Psoas muscle (tissue), 8 donors: ENCODE results near the gene TNFAIP2. TPM values are rescaled to one million over a fixed set of nuclear protein-coding genes. Genes with fewer than 3 reads are reported as not detected.
A peak's percentile ranks its signal among the peaks of the same experiment; 100 is the strongest.

Source experiments
- ATAC-seq, 4 donors: fragments of 200-7000 bp; cut with Tn5 transposase; one replicate each; pipeline ENCODE4 v1.9.1; 2020; ENCODE audit warnings: moderate library complexity in 3 of 4, mild to moderate bottlenecking in 2 of 4
- DNase-seq, 2 donors: peaks; one replicate each; pipeline ENCODE4 v3.0.0-alpha.2; 2020
- H3K27ac ChIP-seq: fragments of 200-600 bp; one replicate; pipeline ENCODE4 v1.8.0; 2022
- H3K27me3 ChIP-seq, 3 donors: fragments of 200-600 bp in 1 of 3; one replicate each; pipeline versions ENCODE4 v1.6.1 to v1.8.0; 2013 to 2022; ENCODE audit warnings: low read length in 2 of 3, mild to moderate bottlenecking in 2 of 3, moderate library complexity in 1 of 3; ENCODE audit not compliant: insufficient read depth in 3 of 3
- H3K36me3 ChIP-seq, 2 donors: fragments of 200-600 bp in 1 of 2; one replicate each; pipeline versions ENCODE4 v1.6.1 to v1.8.0; 2013 to 2022; ENCODE audit warnings: low read depth in 1 of 2, mild to moderate bottlenecking in 1 of 2, moderate library complexity in 1 of 2; ENCODE audit not compliant: insufficient read depth in 1 of 2
- H3K4me1 ChIP-seq: fragments of 200-600 bp; one replicate; pipeline ENCODE4 v1.8.0; 2022
- H3K4me3 ChIP-seq: fragments of 200-600 bp; one replicate; pipeline ENCODE4 v1.8.0; 2022; ENCODE audit warnings: mild to moderate bottlenecking
- H3K9me3 ChIP-seq: fragments of 200-600 bp; one replicate; pipeline ENCODE4 v1.8.0; 2022
- WGBS, 3 donors: extraction: QIAGEN DNeasy Blood & Tissue Kit; methylation state at CpG; one replicate each; pipeline versions ENCODE4 v1.1.6 to v1.1.7; 2013; 5-methylcytosine and 5-hydroxymethylcytosine counted together
- intact Hi-C, 2 donors: fragments of 100-400 bp; cut with DNase I; formaldehyde crosslinking; loops; one replicate each; pipeline versions ENCODE4 v1.11.0 to v1.14.2; 2022
- long read RNA-seq, 2 donors: library from polyadenylated mRNA; unstranded; transcript quantifications; one replicate each; pipeline ENCODE4 v2.0.0, GENCODE V29; 2021
- polyA plus RNA-seq, 3 donors: library from polyadenylated mRNA; stranded (reverse); fragments of 200-250 nt; gene quantifications; one replicate each; pipeline ENCODE4 v1.2.3, GENCODE V29; 2013
- total RNA-seq, 4 donors: library from RNA; stranded (reverse); fragmentation: NEBNext Ultra II Directional in 2 of 4; extraction: Animal tissue kit (Norgen Biotek cat#: 25700) in 2 of 4; gene quantifications; one replicate each; pipeline versions ENCODE4 v1.2.1 to v1.2.4, GENCODE V29; 2021 to 2023
- TF ChIP-seq, protein P1 (sequence below): fragments of 200-600 bp; IDR thresholded peaks from one replicate; pipeline ENCODE4 v1.8.0; 2022; ENCODE audit warnings: antibody characterized with exemption
- donor health status: healthy with polysubstance abuse.
- donor health status: DM: no; HTN: no; CAD: no; lungs with moderate emphysema.
- donor health status: Bipolar disorder and iron deficiency.
- donor health status: healthy.
- donor health status: DM: yes; HTN: yes; CAD: no.
- donor health status: DM: no; HTN: no; CAD: no.
- donor health status: DM: no; HTN: no; CAD: no.
- donor health status: DM: yes; HTN: yes; CAD: no.

Gene TNFAIP2
- 100 to 1,000 TPM in 1 of 4 donors, 10 to 100 TPM in 3; 25.7 to 146 (median 39.1) TPM for total RNA-seq
- 10 to 100 TPM; 32.2 to 97.4 (median 52.3) TPM for polyA plus RNA-seq
- long read RNA-seq, donor 1, full-length matches to known transcripts: 4 of 27 reads
- long read RNA-seq, donor 1, partial matches to known transcripts: 7 of 27 reads
- long read RNA-seq, donor 1, other reads (novel, unspliced or antisense): 16 of 27 reads
- long read RNA-seq, donor 2, full-length matches to known transcripts: 3 of 16 reads
- long read RNA-seq, donor 2, partial matches to known transcripts: 9 of 16 reads
- long read RNA-seq, donor 2, other reads (novel, unspliced or antisense): 4 of 16 reads

GRCh38 chr14:103122947-103123633, at the start of gene TNFAIP2:
TSS of gene TNFAIP2 (plus strand) at chr14:103123461. CDS start at chr14:103126458, 2,997 bp downstream.
- Histone ChIP-seq H3K27ac (peak within 1 kb of the TSS; percentile 91), H3K4me3 (peak within 1 kb of the TSS; percentile 79), H3K9me3 (no peaks in the 10 kb centered on the region), H3K4me1 (peaks cover 55% of the 10 kb centered on the region), H3K36me3 (peaks cover 0 to 7% of the 10 kb centered on the region in 2 donors), H3K27me3 (no peaks in the 10 kb centered on the region)
- 2 to 4% (median 3%) methylated on average over 38 to 74 of the region's 74 CpGs for WGBS, 3 donors
- TF ChIP-seq, protein P1, sequence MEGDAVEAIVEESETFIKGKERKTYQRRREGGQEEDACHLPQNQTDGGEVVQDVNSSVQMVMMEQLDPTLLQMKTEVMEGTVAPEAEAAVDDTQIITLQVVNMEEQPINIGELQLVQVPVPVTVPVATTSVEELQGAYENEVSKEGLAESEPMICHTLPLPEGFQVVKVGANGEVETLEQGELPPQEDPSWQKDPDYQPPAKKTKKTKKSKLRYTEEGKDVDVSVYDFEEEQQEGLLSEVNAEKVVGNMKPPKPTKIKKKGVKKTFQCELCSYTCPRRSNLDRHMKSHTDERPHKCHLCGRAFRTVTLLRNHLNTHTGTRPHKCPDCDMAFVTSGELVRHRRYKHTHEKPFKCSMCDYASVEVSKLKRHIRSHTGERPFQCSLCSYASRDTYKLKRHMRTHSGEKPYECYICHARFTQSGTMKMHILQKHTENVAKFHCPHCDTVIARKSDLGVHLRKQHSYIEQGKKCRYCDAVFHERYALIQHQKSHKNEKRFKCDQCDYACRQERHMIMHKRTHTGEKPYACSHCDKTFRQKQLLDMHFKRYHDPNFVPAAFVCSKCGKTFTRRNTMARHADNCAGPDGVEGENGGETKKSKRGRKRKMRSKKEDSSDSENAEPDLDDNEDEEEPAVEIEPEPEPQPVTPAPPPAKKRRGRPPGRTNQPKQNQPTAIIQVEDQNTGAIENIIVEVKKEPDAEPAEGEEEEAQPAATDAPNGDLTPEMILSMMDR: no peak
- ATAC-seq: peak; percentile 46 to 72 (median 64)
- DNase-seq: peak; percentile 74 to 84
- intact Hi-C loops: no loop called here

DNA sequence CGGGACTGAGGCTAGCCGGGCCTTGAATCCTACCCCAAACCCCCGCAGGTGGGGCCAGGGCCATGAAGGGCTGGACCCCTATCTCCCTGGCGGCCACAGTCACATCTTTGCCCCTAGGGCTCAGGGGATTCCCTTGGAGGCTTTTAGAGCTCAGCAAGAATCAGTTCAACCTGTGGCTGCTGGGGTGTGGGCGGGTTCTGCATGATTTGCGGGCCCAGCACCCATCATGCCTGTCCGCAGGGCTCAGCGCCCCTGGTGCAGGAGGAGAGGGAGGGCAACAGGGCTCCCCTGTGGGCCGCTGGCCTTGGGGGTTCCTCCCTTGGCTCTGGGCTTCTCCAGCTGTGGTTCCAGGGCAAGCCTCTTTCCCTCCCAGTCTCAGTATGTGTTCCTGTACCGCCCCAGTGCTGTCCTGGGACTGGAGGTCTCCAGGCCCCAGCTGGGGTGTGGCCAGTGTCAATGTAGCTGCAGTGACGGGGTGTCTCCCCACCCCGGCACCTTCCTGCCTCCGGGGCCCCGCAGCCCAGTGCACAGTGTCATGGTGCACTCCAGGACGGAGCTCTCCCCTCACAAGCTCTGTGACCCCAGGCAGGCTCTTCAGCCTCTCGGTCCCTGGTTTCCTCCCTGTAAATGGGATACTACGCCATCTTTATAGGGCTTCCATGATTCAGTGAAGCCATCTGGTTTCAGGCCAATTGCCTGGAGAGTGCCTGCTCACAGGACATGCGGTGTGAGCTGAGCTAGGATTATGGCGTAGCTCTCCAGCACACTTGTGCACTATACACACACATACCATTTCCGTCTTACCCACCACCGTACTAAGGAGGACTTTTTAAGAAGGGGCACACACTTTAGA, 49.2 kb upstream of the TNFAIP2 start:
- WGBS, 3 donors: 64 to 67% (median 66%) methylated on average over 20 to 21 of the region's 21 CpGs
- TF ChIP-seq, protein P1: no peak
- no peak overlapping the region for H3K27ac ChIP-seq
- ATAC-seq: no peak
- intact Hi-C loops: loop anchor here in 1 of 2 donors (2.0 to 10.0 kb wide), 2 partner anchors 219 to 379 kb away; no protein-coding TSS in a partner anchor
- no peak for DNase-seq
- no peaks in the 10 kb centered on the region for H3K27me3 ChIP-seq
- no peaks in the 10 kb centered on the region for H3K9me3 ChIP-seq
- no peak overlapping the region for H3K4me3 ChIP-seq
- no peaks in the 10 kb centered on the region for H3K4me1 ChIP-seq
- no peaks in the 10 kb centered on the region for H3K36me3 ChIP-seq

GRCh38 chr14:103074729-103075367, 48.4 kb upstream of the TNFAIP2 start:
- Histone ChIP-seq H3K27ac (peak overlapping the region; percentile 42), H3K27me3 (peaks cover 0 to 2% (median 0%) of the 10 kb centered on the region in 3 donors), H3K4me3 (peak overlapping the region; percentile 63), H3K36me3 (no peaks in the 10 kb centered on the region), H3K9me3 (no peaks in the 10 kb centered on the region), H3K4me1 (no peaks in the 10 kb centered on the region)
- TF ChIP-seq, protein P1: no peak
- WGBS, 3 donors: 11 to 14% (median 12%) methylated on average over 21 of the region's 21 CpGs
- intact Hi-C loops: loop anchor here in 1 of 2 donors (2.0 to 10.0 kb wide), 2 partner anchors 218 to 380 kb away; no protein-coding TSS in a partner anchor
- DNase-seq (peak; percentile 84 to 87), ATAC-seq (peak; percentile 14 to 43 (median 26))

- no peak overlapping the region for H3K4me3 ChIP-seq
- ATAC-seq (peak; percentile 61 to 71 (median 68)), DNase-seq (peak; percentile 74 to 87)
- TF ChIP-seq, protein P1: peak; percentile 68
- intact Hi-C loops: loop anchor here in 1 of 2 donors (10.0 kb wide), 1 partner anchor 384 kb away; no protein-coding TSS in a partner anchor
- H3K9me3 ChIP-seq: no peaks in the 10 kb centered on the region
- H3K36me3 ChIP-seq: no peaks in the 10 kb centered on the region
- no peak overlapping the region for H3K27ac ChIP-seq
- 15 to 20% (median 19%) methylated on average over 9 of the region's 9 CpGs for WGBS, 3 donors
- H3K4me1 ChIP-seq: no peaks in the 10 kb centered on the region
- H3K27me3 ChIP-seq: peaks cover 0 to 31% (median 2%) of the 10 kb centered on the region in 3 donors
Measured at GRCh38 chr14:103078420-103078749, 44.9 kb upstream of the TNFAIP2 start.
